Osteocyte (in vitro differentiated cells): ENCODE measurements around the gene LRRFIP2. TPM values are rescaled to one million over a fixed set of nuclear protein-coding genes. Genes with fewer than 3 reads are reported as not detected.
A peak's percentile ranks its signal among the peaks of the same experiment; 100 is the strongest.

ENCODE experiments used
- DNase-seq: peaks from one replicate; pipeline ENCODE4 v3.0.0; 2021; ENCODE audit warnings: mixed read lengths; ENCODE audit not compliant: unreplicated experiment; ENCODE audit errors: extremely low spot score
- H3K27ac Mint-ChIP-seq: one replicate; pipeline ENCODE4 v1.8.0; 2021; ENCODE audit warnings: mild to moderate bottlenecking, mixed read lengths; ENCODE audit not compliant: unreplicated experiment
- H3K27me3 Mint-ChIP-seq: one replicate; pipeline ENCODE4 v1.8.0; 2021; ENCODE audit warnings: mixed read lengths; ENCODE audit not compliant: unreplicated experiment
- H3K36me3 Mint-ChIP-seq: one replicate; pipeline ENCODE4 v1.8.0; 2021; ENCODE audit warnings: mixed read lengths; ENCODE audit not compliant: unreplicated experiment
- H3K4me1 Mint-ChIP-seq: one replicate; pipeline ENCODE4 v1.8.0; 2021; ENCODE audit warnings: mixed read lengths; ENCODE audit not compliant: unreplicated experiment
- H3K4me3 Mint-ChIP-seq: one replicate; pipeline ENCODE4 v1.8.0; 2021; ENCODE audit warnings: mild to moderate bottlenecking, moderate library complexity, mixed read lengths; ENCODE audit not compliant: unreplicated experiment
- H3K9me3 Mint-ChIP-seq: one replicate; pipeline ENCODE4 v1.8.0; 2021; ENCODE audit warnings: mixed read lengths; ENCODE audit not compliant: unreplicated experiment
- total RNA-seq: library from RNA; stranded (reverse); gene quantifications from 2 replicates; pipeline ENCODE4 v1.2.1, GENCODE V29; 2021
- TF ChIP-seq, protein P1 (sequence below): fragments of 200-600 bp; sonication (generic); IDR thresholded peaks from 2 replicates; pipeline ENCODE4 v1.5.0; 2021; ENCODE audit warnings: antibody characterized with exemption, mild to moderate bottlenecking, moderate library complexity

The LRRFIP2 gene
- total RNA-seq, 1 donor from 2014 or later = 43.2 TPM

DNA sequence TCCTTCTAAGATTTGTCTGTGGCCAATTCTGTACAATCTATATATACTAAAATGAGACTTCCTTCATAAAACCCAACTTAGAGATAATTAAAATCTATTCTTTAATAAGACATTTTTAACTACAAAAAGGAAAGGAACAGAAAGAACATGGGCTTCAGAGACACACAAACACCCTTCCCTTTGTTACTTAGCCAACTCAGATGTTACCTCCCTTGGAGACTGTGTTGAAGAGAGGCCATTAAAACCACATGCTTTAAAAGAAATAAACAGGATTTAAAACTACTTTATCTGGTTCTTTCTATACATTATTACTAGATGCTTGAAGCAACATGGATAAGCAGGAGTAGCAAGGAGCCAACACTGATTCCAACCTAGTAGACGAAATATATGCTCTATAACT lies 42.0 kb downstream of the LRRFIP2 start:
- TF ChIP-seq, protein P1, sequence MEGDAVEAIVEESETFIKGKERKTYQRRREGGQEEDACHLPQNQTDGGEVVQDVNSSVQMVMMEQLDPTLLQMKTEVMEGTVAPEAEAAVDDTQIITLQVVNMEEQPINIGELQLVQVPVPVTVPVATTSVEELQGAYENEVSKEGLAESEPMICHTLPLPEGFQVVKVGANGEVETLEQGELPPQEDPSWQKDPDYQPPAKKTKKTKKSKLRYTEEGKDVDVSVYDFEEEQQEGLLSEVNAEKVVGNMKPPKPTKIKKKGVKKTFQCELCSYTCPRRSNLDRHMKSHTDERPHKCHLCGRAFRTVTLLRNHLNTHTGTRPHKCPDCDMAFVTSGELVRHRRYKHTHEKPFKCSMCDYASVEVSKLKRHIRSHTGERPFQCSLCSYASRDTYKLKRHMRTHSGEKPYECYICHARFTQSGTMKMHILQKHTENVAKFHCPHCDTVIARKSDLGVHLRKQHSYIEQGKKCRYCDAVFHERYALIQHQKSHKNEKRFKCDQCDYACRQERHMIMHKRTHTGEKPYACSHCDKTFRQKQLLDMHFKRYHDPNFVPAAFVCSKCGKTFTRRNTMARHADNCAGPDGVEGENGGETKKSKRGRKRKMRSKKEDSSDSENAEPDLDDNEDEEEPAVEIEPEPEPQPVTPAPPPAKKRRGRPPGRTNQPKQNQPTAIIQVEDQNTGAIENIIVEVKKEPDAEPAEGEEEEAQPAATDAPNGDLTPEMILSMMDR = no peak
- Mint-ChIP-seq H3K27me3 (no peaks in the 10 kb centered on the region), H3K4me3 (no peak overlapping the region), H3K9me3 (no peaks in the 10 kb centered on the region), H3K27ac (no peak overlapping the region), H3K36me3 (peaks cover 2% of the 10 kb centered on the region), H3K4me1 (peaks cover 14% of the 10 kb centered on the region)
- no peak for DNase-seq

DNA sequence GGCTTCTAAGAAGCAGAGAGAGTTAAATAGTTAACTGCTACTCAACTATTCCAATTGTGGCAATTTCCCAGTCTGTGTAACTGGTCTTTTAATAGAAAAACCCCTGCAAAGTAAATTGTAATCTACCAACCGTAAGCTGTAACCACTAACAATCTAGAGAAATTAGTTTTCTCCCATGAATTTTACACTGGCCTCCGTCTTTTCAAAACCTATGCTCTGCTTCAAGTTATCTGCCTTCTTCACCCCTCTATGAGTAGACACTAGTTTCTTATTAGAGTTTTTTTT lies 42.6 kb downstream of the LRRFIP2 start:
- Mint-ChIP-seq H3K36me3 (peaks cover 8% of the 10 kb centered on the region), H3K27me3 (no peaks in the 10 kb centered on the region), H3K4me3 (no peak overlapping the region), H3K9me3 (no peaks in the 10 kb centered on the region), H3K27ac (no peak overlapping the region), H3K4me1 (peaks cover 14% of the 10 kb centered on the region)
- no peak for DNase-seq
- TF ChIP-seq, protein P1 = no peak

DNA sequence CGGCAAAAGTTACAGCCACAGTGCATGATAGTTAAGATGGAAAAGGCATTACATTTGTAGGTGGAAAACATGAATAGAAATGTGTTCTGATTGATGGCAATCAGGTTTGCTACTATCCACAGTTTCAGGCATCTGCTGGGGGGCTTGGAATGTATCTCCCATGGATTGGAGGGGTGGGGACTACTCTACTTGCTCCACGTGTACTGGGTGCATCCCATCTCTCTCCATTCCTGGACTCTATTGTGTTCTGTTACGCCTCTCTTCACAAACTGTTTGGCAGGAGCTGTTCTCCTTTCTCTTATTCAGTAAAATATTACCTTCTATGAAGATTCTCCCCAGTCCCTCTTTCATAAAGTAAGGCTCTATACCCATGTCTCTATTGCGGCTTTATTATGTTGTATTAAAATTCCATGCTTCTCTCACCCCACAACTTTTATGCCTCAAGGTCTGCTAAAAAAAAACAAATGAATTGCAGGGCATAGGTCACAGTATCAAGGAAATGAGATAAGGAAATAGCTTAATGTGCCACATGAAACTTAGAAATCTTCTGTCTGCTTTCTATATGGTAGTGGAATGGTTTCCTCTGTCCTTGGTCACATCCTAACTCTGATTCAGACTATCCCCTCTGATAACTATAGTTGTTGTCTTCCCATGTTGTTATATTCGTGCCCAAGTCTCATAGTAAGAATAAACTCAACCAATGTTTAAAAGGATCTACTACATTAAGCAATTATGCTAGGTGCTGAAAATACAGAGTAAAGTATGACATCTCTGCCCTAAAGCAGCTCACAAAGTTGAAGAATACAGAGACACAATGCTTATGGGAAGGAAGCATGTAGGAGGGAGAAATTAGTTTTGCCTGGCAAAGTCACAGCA lies 43.2 kb downstream of the LRRFIP2 start:
- H3K4me3 Mint-ChIP-seq = no peak overlapping the region
- TF ChIP-seq, protein P1 = no peak
- peaks cover 14% of the 10 kb centered on the region for H3K4me1 Mint-ChIP-seq

DNA sequence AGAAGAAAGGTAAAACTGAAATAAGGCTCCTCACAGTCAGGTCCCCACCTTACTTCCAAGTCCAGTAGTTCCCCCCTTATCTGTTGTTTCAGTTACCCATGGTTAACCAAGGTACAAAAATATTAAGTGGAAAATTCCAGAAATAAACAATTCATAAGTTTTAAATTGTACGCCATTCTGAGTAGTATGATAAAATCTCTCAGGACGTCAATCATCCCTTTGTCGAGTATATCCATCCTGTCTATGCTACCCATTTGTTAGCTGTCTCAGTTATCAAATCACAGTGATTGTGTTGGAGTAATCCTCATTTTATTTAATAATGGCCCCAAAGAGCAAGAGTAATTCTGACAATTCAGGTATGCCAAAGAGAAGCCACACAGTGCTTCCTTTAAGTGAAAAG lies 43.9 kb downstream of the LRRFIP2 start:
- Mint-ChIP-seq H3K27me3 (no peaks in the 10 kb centered on the region), H3K4me1 (peaks cover 7% of the 10 kb centered on the region)

More for the DNA sequence above, 43.2 kb downstream of the LRRFIP2 start:
- Mint-ChIP-seq H3K27me3 (no peaks in the 10 kb centered on the region), H3K36me3 (peaks cover 10% of the 10 kb centered on the region), H3K27ac (peak overlapping the region; percentile 28), H3K9me3 (no peaks in the 10 kb centered on the region)
- DNase-seq = no peak

DNA sequence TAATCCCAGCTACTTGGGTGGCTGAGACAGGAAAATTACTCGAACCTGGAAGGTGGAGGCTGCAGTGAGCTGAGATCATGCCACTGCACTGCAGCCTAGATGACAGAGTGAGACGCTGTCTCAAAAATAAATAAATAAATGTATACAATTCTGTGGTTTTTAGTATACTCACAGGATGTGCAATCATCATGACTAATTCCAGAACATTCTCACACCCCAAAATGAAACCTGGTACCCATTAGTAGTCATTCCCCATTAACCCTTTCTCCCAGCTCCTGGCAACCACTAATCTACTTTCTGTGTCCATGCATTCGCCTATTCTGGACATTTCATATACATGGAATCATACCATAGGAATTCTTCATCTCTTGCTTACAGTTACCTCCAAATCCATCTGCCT lies 44.5 kb downstream of the LRRFIP2 start:
- peaks cover 10% of the 10 kb centered on the region for H3K36me3 Mint-ChIP-seq
- H3K27me3 Mint-ChIP-seq = no peaks in the 10 kb centered on the region
- no peak overlapping the region for H3K27ac Mint-ChIP-seq
- H3K4me1 Mint-ChIP-seq = peaks cover 7% of the 10 kb centered on the region
- no peak overlapping the region for H3K4me3 Mint-ChIP-seq
- DNase-seq = no peak
- TF ChIP-seq, protein P1 = no peak
- H3K9me3 Mint-ChIP-seq = no peaks in the 10 kb centered on the region

More for the DNA sequence above, 43.9 kb downstream of the LRRFIP2 start:
- H3K27ac Mint-ChIP-seq = no peak overlapping the region
- no peak for DNase-seq
- TF ChIP-seq, protein P1 = no peak
- H3K36me3 Mint-ChIP-seq = peaks cover 10% of the 10 kb centered on the region
- no peak overlapping the region for H3K4me3 Mint-ChIP-seq
- H3K9me3 Mint-ChIP-seq = no peaks in the 10 kb centered on the region
